OCI-LY1 (cell line): ENCODE results near the gene DOCK10.

Source experiments
- EZH2 ChIP-seq: fragments of 200-600 bp; sonication (generic), shearing (Covaris generic); IDR thresholded peaks from 2 replicates; pipeline ENCODE4 v1.8.0; 2017; ENCODE audit warnings: borderline replicate concordance, mixed run types, mild to moderate bottlenecking, antibody characterized with exemption, low read length, moderate library complexity, mixed read lengths
- TF ChIP-seq, protein P1 (sequence below): fragments of 200-600 bp; sonication (generic), shearing (Covaris generic); IDR thresholded peaks from 2 replicates; pipeline ENCODE4 v1.5.1; 2017; ENCODE audit warnings: mild to moderate bottlenecking, antibody characterized with exemption, low read length, moderate library complexity, mixed read lengths

DNA sequence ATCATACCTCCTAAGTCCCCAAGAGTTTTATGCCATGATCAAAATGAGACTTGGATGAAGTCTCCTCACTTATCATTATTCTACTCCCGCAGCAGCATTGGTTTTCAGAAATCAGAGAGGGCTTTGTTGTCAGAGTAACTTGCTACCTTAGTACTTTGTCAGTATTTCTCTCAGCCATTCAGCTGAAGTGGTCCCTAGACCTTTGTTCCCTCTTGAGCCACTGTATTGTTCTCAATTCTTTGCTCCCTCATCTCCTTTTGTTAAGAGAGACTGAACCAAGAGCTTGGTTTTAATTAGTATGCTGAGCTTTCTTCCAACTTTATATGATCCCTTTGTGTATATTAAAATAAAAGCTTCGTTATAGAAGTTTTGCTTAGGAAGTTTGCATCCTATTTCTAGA is 133.4 kb downstream of the DOCK10 start:
- TF ChIP-seq, protein P1, sequence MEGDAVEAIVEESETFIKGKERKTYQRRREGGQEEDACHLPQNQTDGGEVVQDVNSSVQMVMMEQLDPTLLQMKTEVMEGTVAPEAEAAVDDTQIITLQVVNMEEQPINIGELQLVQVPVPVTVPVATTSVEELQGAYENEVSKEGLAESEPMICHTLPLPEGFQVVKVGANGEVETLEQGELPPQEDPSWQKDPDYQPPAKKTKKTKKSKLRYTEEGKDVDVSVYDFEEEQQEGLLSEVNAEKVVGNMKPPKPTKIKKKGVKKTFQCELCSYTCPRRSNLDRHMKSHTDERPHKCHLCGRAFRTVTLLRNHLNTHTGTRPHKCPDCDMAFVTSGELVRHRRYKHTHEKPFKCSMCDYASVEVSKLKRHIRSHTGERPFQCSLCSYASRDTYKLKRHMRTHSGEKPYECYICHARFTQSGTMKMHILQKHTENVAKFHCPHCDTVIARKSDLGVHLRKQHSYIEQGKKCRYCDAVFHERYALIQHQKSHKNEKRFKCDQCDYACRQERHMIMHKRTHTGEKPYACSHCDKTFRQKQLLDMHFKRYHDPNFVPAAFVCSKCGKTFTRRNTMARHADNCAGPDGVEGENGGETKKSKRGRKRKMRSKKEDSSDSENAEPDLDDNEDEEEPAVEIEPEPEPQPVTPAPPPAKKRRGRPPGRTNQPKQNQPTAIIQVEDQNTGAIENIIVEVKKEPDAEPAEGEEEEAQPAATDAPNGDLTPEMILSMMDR: no peak
- no peak for TF ChIP-seq EZH2
